ENCODE measurements around the gene SLC7A6. TPM values are rescaled to one million over a fixed set of nuclear protein-coding genes. Genes with fewer than 3 reads are reported as not detected.

SLC7A6 gene
- total RNA-seq, 3 donors from 2014 or later, result 43.2 to 284 (median 65.2) TPM

DNA sequence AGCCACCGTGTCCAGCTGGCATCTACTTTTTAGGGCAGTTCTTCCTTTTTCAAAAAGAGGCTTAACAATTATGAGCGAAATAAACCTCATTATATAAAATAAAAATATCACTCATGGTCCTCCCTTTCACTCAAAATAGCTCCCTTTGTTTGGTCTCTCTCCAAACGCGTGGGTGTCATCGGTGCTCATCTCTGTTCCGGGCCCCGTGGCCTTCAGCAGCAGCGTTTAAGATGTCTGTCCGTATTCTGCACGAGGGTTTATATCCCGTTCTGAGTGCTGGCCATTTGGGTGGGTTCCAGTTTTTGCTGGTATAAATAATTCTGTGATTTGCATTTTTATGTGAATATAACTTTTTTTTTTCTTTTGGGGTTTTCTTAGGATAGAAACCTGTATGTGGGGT, 79.9 kb downstream of the SLC7A6 start:
- no peak for DNase-seq (ENCODE audit: low spot score in 2 of 2)
- no peaks in the 10 kb centered on the region for H3K4me1 ChIP-seq
- no peak overlapping the region for H3K27ac ChIP-seq
- no peaks in the 10 kb centered on the region for H3K9me3 ChIP-seq
- intact Hi-C loops (cut with DNase I; ENCODE audit: low total_unique reads), result no loop called here
- H3K27me3 ChIP-seq, result no peaks in the 10 kb centered on the region
- peaks cover 16% of the 10 kb centered on the region for H3K36me3 ChIP-seq
- TF ChIP-seq POLR2AphosphoS5 (IDR thresholded peaks at IDR 0.05), result no peak
- TF ChIP-seq, protein P1, sequence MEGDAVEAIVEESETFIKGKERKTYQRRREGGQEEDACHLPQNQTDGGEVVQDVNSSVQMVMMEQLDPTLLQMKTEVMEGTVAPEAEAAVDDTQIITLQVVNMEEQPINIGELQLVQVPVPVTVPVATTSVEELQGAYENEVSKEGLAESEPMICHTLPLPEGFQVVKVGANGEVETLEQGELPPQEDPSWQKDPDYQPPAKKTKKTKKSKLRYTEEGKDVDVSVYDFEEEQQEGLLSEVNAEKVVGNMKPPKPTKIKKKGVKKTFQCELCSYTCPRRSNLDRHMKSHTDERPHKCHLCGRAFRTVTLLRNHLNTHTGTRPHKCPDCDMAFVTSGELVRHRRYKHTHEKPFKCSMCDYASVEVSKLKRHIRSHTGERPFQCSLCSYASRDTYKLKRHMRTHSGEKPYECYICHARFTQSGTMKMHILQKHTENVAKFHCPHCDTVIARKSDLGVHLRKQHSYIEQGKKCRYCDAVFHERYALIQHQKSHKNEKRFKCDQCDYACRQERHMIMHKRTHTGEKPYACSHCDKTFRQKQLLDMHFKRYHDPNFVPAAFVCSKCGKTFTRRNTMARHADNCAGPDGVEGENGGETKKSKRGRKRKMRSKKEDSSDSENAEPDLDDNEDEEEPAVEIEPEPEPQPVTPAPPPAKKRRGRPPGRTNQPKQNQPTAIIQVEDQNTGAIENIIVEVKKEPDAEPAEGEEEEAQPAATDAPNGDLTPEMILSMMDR (IDR thresholded peaks at IDR 0.05), result no peak
- no peak for TF ChIP-seq POLR2A (IDR thresholded peaks at IDR 0.05)
- no peak overlapping the region for H3K4me3 ChIP-seq

DNA sequence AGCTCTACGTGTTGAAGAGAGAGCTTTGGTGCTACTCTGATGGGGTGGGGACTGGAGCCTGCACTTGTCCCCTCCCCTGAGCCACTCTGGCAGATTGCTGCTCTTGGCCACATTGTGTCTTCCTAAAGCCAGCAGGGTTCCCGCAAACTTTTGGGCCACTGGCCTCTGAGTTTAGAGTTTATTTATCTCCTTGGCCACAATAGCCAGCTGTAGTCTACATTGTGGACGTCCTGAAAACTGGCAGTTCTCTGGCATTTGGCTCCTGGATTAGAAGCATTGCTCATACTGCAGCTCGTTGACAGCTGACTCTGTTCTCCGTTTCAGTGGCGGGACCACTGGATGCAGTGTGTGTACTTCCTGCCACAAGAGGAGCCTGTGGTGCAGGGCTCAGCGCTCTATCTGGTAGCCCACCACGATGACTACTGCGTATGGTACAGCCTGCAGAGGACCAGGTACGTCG, 81.1 kb downstream of the SLC7A6 start:
- no peaks in the 10 kb centered on the region for H3K9me3 ChIP-seq
- H3K27me3 ChIP-seq, result no peaks in the 10 kb centered on the region
- H3K27ac ChIP-seq, result no peak overlapping the region
- no peak overlapping the region for H3K4me3 ChIP-seq
- intact Hi-C loops (cut with DNase I; ENCODE audit: low total_unique reads), result no loop called here
- TF ChIP-seq POLR2AphosphoS5 (IDR thresholded peaks at IDR 0.05) (no peak), POLR2A (IDR thresholded peaks at IDR 0.05) (no peak)
- TF ChIP-seq, protein P1 (IDR thresholded peaks at IDR 0.05), result no peak
- no peak for DNase-seq (ENCODE audit: low spot score in 2 of 2)
- H3K36me3 ChIP-seq, result peaks cover 8% of the 10 kb centered on the region
- no peaks in the 10 kb centered on the region for H3K4me1 ChIP-seq

DNA sequence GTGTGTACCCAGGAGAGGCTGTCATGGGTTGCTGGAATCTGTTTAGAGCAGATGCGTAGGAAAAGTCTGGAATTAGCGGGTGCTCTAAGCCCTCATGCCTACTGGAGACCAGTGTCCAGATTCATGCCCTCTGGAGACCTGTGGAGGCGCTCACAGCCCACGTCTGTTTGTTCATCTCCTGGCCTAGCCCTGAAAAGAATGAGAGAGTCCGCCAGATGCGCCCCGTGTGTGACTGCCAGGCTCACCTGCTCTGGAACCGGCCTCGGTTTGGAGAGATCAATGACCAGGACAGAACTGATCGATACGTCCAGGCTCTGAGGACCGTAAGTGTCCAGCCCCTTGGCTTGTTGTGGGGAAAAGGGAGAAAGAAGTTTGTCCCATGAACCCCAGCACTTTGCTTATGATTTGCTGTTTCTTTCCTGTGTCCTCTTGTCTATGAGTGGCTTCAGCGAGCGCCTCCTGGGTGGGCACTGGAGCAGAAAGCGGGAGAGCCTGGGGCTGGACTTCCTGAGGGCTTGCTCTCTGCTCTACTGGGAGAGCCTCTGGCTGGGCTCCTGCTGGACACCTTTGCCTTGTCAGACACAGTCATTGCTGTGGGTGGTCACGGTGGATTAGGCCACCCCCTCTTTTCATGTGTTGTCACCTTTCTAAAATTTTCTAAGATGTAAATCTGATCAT, 81.8 kb downstream of the SLC7A6 start:
- Histone ChIP-seq H3K36me3 (peaks cover 7% of the 10 kb centered on the region), H3K4me3 (no peak overlapping the region), H3K4me1 (no peaks in the 10 kb centered on the region), H3K9me3 (no peaks in the 10 kb centered on the region), H3K27me3 (no peaks in the 10 kb centered on the region), H3K27ac (no peak overlapping the region)
- TF ChIP-seq, protein P1 (IDR thresholded peaks at IDR 0.05), result no peak
- no peak for TF ChIP-seq POLR2AphosphoS5 (IDR thresholded peaks at IDR 0.05)
- no peak for TF ChIP-seq POLR2A (IDR thresholded peaks at IDR 0.05)
- DNase-seq (ENCODE audit: low spot score in 2 of 2), result no peak
- intact Hi-C loops (cut with DNase I; ENCODE audit: low total_unique reads), result no loop called here

DNA sequence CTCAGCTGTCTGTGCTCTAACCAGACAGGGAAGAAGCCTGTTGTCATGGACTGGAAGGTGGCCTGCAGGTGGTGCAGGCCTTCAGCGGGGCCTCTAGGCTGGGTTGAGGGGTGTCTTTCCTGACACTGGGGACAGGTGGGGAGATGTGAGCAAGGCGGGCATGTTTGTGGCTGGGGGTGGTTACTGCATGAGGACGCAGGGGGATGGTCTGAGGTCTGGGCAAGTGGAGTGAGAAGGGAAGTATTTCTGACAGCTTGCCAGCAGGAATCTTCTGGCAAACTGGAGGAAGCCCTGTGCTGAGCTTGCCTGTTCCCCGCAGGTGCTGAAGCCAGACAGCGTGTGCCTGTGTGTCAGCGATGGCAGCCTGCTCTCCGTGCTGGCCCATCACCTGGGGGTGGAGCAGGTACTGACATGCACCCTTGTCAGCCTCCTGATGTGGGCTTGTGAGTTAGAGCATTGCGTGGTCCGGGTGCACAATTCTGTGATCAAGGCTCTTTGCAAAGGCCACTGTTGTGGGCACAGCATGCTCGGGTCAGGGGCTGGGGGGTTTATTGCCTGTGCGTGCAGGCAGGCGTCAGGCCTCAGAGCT, 82.7 kb downstream of the SLC7A6 start:
- H3K27me3 ChIP-seq, result no peaks in the 10 kb centered on the region

DNA sequence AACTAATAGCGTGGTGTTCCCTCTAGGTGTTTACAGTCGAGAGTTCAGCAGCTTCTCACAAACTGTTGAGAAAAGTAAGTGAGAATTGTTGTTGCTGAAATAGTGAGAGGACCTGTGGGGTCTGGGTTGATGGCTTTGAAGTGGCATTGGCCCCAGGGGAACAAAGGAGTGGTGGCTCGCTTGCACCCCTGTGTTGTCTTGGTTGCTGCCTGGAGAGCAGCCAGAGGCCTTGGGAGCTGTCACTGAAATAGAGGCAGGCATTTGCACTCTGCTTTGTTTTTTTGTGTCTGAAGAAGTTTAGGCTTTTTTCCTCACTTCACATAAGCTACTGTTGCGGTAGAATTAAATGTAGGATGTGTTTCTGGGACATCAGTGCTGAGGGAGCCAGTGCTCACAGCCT, 83.3 kb downstream of the SLC7A6 start:
- peaks cover 7% of the 10 kb centered on the region for H3K36me3 ChIP-seq
- no peak for DNase-seq (ENCODE audit: low spot score in 2 of 2)
- intact Hi-C loops (cut with DNase I; ENCODE audit: low total_unique reads), result no loop called here

More for the DNA sequence above, 82.7 kb downstream of the SLC7A6 start:
- no peaks in the 10 kb centered on the region for H3K4me1 ChIP-seq
- H3K9me3 ChIP-seq, result no peaks in the 10 kb centered on the region
- H3K36me3 ChIP-seq, result peaks cover 7% of the 10 kb centered on the region
- intact Hi-C loops (cut with DNase I; ENCODE audit: low total_unique reads), result no loop called here
- H3K27ac ChIP-seq, result no peak overlapping the region
- H3K4me3 ChIP-seq, result no peak overlapping the region
- no peak for DNase-seq (ENCODE audit: low spot score in 2 of 2)
- TF ChIP-seq POLR2AphosphoS5 (IDR thresholded peaks at IDR 0.05), result no peak
- TF ChIP-seq, protein P1 (IDR thresholded peaks at IDR 0.05), result no peak
- TF ChIP-seq POLR2A (IDR thresholded peaks at IDR 0.05), result no peak

More for the DNA sequence above, 83.3 kb downstream of the SLC7A6 start:
- no peaks in the 10 kb centered on the region for H3K9me3 ChIP-seq
- H3K27ac ChIP-seq, result no peak overlapping the region
- no peaks in the 10 kb centered on the region for H3K4me1 ChIP-seq
- H3K4me3 ChIP-seq, result no peak overlapping the region
- no peaks in the 10 kb centered on the region for H3K27me3 ChIP-seq
- TF ChIP-seq POLR2AphosphoS5 (IDR thresholded peaks at IDR 0.05), result no peak
- TF ChIP-seq, protein P1 (IDR thresholded peaks at IDR 0.05), result no peak
- TF ChIP-seq POLR2A (IDR thresholded peaks at IDR 0.05), result no peak
